Fibroblast of skin of scalp (primary cell): Measurements from ENCODE around the gene CXorf66.
"Not testable (repeated sequence)": the region's sequence is repeated elsewhere in the genome, so short reads cannot be mapped to it uniquely, and the experiment has no call there.

Experiments used
- DNase-seq: peaks from one replicate; pipeline ENCODE4 v3.0.0-alpha.2; 2013

The CXorf66 gene

GRCh38 chrX:139924696-139925095 is 40.6 kb downstream of the CXorf66 start:
- no peak for DNase-seq

- no peak for DNase-seq
These were observed 41.1 kb downstream of the CXorf66 start for GRCh38 chrX:139924069-139924695.

GRCh38 chrX:139921142-139921541 is 44.2 kb downstream of the CXorf66 start:
- not testable (repeated sequence) for DNase-seq

GRCh38 chrX:139920316-139920715 is 45.0 kb downstream of the CXorf66 start:
- DNase-seq: no peak

GRCh38 chrX:139914421-139914820 is 50.9 kb downstream of the CXorf66 start:
- no peak for DNase-seq

GRCh38 chrX:139909712-139910111 is 55.6 kb downstream of the CXorf66 start:
- DNase-seq: no peak

- no peak for DNase-seq
These were observed 58.2 kb downstream of the CXorf66 start for GRCh38 chrX:139907078-139907477.

- DNase-seq: no peak
These were observed 59.6 kb downstream of the CXorf66 start for GRCh38 chrX:139905743-139906142.
